GM21576 (cell line): ENCODE data around the gene PADI1.
"Not testable (repeated sequence)": the region's sequence is repeated elsewhere in the genome, so short reads cannot be mapped to it uniquely, and the experiment has no call there.

Source experiments
- ATAC-seq: cut with Tn5 transposase; IDR thresholded peaks from one replicate; pipeline ENCODE4 v1.9.1; 2021; ENCODE audit warnings: mild to moderate bottlenecking, moderate library complexity; ENCODE audit not compliant: unreplicated experiment

The PADI1 gene

DNA sequence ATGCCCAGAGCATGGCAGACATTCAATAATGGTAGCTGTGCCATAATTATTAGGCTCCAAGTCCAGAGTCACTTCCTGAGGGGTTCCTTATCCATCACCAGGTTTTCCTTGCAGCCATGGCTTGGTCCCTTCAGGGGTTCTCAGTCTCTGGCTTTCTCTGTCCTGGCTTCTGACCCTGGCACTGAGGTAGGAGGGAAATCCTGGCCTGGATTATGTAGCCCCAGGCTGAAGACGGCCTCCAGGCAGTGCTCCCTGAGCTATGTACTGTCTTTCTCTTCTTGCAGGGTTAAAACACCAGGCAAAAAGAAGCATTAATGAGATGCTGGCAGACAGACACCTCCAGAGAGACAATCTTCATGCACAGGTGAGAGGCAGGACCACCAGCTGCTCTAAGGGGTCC, 34.5 kb downstream of the PADI1 start:
- no peak for ATAC-seq

DNA sequence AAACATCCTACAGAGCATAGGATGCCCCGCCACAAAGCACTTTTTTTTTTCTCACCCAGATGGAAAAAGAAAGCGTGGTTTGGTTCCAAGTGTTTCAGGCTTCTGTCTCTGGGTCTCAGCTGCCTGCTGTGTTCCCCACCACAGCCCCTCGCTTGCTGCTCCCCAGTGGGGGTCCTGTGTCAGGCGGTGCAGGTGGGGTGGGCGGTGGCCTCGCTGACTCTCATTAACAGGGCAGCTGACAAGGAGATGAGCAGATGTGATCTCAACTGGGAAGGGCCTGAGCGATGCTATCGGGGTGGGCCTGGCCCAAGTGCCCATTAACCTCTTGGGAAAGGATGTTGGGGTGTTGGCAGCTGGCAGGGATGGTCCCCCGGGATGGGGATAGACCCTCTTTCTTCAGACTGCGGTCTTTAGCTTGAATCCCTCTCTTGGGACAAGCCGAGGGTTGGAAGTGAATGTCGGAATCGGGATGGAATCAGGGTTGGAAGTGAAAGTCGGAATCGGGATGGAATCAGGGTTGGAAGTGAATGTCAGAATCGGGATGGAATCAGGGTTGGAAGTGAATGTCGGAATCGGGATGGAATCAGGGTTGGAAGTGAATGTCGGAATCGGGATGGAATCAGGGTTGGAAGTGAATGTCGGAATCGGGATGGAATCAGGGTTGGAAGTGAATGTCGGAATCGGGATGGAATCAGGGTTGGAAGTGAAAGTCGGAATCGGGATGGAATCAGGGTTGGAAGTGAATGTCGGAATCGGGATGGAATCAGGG, 36.3 kb downstream of the PADI1 start:
- not testable (repeated sequence) for ATAC-seq

DNA sequence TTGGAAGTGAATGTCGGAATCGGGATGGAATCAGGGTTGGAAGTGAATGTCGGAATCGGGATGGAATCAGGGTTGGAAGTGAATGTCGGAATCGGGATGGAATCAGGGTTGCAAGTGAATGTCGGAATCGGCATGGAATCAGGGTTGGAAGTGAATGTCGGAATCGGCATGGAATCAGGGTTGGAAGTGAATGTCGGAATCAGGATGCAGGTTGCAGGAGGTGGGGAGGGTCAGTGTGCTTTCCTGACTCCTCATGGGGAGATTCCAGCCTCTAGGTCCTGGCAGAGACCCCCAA, 36.8 kb downstream of the PADI1 start:
- not testable (repeated sequence) for ATAC-seq

DNA sequence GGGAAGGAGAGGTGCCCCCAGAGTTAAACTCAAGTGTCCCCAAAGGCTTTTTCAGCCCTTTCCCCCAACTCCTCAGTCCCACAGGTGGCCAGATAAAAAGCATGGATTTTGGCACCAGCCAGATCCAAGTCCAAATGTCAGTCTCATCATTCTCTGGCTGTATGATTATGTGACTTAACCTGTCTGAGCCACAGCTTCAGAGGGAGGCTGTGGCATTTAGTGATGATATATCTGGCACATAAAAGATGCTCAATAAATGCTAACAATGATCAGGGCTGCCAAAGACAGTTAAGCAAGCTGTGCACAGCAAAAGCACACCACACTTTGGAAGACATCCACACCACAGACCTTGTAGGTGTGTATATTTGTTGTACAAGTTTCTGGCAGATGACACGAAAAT, 38.3 kb downstream of the PADI1 start:
- ATAC-seq, result no peak

DNA sequence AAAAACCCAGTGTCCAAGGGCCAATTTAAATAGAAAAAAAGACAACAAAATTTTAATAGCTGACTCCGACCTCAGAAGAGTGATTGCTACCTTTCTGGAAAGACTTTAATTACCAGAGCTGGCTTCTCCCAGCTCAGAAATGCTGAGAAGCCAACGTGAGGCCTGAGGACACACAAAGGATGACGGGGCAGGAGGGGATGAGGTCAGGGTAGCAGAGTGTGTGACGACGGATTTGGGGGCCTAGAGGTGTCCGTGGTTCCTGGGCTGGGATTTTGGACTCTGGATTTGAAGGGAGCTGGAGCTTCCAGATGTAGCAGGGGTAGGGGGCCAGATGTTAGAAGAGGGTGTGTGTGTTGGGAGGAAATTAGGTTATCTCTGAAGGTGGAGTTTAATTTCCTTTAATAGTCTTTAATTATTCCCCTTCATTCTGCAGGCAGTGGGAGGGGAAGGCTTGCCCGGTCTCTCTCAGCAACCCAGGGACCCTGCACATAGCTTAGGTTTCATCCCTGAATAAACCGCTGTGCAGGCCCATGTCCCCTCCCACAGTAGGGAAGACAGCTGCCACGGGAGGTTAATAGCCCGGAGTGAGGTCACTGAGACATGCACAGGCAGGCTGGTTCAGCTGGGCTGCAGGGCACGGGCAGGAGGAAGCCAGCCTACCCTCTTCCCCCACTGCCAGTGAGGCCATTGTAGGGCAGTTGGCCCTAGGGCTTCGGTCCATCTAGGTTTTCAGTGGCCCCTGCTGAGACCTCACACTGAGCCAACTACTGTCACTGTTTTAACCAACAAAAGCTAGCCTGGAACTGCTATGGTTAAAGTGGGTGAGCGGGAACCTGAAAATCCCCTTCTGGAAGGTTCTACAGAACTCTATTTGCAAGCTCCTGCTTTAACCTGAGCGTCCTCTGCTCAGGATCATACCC, 40.2 kb downstream of the PADI1 start:
- ATAC-seq, result no peak

DNA sequence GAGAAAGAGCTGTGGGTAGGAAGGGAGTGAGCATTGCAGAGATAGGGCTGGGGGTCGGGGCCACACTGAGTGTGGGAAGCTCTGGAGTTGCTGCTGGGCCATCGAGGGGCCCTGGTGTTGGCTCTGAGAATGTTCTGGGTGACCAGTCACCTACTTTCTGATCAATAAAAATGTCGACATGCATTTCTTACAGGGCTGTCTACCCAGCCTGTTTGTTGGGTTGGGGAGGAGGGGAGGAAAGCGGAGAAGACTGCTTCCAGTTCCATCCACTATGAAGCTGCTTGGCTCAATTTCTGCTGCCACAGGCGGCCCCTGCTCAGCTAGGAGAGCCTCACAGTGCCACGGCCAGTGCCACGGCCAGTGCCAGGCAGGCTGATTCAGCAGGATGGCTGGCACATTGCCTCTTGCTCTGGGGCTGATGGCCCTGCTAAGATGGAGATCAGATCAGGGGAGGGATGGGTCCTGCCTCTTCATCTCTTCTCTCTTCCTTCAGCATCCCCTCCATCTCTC, 40.9 kb downstream of the PADI1 start:
- ATAC-seq, result no peak

DNA sequence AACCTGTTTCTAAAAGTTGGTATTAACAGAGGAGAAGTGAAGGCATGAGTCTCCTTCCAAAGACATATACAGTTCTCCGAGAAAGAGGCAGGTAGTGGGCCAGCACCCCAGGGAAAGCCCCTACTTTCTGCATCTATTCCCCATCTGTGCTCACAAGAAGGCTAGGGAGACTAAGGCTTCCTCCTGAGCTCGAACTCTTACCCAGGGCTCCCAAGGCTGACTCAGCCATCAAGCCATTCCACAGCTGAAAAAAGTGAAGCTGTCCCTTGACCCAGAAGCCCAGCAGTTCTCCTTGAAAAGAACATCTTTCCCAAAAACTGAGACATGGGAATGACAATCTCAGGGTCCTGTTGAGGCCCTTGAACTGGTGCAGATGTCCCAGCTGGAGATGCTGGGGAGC, 42.0 kb downstream of the PADI1 start:
- no peak for ATAC-seq

DNA sequence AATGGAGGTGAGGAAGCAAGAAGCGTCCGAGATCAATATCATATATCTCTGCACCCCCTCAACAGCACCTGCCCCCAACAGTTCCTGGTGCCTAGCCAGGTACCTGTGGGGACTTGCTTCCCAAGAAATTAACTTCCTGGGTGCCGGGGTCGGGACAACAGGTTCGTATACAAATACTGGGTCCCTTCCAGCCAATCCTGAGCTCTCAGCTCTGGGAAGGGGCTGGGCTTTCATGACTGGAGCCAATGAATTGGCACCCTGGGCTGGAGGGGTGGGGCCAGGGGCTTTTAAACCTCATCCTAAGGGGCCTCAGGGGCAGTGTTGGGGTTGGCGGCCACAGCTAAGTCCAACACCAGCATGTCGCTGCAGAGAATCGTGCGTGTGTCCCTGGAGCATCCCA, 43.9 kb downstream of the PADI1 start, which contains the start of gene PADI3:
TSS of gene PADI3 (plus strand) at position 318 of the 400 bp plus-strand sequence. CDS start at position 358, 40 bp downstream.
- ATAC-seq, result no peak

DNA sequence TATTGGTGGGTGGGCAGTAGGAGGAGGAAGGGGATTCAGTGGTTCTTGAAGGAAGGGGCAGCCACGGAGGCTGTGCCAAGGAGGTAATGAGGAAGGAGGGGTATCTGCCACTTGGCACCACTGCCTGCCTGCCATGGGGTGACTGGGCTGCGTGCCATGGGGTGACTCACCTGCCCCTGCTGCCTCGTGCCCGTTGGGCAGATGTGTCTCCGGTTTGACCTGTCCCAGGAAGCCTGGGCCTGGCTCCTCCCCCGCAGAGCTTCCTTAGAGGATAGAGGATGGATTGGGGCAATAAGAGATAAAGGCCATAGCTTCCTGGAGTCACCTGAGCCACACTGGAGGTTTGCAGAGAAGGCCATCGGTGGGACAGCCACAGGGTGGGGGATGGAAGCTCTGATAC, 45.7 kb downstream of the PADI1 start:
- no peak for ATAC-seq

DNA sequence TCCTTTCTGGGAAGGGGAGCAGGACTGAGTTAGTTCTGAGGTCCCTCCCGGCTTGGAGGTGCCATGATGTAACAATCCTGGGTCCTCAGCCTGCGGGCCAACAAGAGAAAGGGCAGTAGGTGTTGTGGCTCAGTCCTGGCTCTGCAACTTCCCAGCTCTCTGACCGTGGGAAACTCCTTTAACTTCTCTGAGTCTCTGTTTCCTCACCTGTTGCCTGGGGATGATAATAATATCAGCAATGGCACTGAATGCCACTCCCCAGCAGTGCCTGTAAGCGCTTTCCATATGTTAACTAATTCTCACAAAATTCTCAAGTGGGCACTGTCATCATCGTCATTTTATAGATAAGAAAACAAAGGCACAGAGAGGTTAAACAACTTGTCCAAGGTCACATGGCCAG, 46.3 kb downstream of the PADI1 start:
- ATAC-seq, result no peak

DNA sequence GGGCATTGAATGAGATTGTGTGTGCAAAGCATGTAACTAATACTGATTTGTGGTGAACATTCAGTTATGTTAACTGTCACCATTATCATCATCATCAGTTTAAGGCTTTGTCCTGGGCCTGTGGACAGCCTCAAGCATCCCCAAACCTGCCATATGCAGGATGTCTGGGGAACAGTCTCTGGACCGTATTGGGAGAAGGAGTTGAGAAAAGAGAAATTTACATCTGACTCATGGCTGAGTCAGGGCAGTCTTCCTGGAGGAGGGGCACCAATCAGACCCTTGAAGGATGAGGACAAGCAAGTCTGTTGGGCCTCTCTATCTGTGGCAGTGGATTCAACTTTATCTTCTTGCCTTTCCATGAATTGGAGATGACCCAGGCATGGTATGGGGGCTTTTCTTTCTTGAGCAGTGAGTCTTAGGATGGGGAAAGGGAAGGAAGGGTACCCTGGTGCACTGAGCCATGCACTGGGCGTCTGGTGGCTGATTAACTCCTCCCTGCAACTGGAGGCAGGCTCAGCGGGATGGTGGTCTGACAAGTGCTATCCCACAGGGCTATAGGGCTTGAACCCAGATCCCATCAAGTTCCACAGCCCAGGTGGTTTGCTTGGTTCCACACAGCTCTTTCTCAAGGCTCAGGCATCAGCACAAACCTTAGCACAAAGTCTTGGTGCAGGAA, 46.9 kb downstream of the PADI1 start:
- no peak for ATAC-seq

DNA sequence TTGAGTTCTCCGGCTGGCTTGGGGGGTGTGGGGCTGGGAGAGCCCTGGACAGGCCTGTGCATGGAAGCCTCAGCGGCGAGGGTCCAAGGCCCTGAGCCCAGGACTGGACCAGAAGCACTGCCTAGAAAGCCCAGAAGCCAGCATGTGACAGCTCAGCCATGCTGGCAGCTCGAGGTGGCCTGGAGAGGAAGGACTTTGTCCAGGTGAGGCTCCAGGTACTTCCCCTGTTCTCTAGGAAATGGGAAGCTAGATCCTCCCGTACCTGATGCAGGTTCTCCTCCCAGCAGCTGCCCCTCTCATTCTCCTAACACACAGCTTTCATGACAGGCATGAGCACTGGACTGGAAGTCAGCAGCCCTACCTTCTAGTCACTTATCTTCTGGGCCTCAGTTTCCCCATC, 50.4 kb downstream of the PADI1 start:
- no peak for ATAC-seq

DNA sequence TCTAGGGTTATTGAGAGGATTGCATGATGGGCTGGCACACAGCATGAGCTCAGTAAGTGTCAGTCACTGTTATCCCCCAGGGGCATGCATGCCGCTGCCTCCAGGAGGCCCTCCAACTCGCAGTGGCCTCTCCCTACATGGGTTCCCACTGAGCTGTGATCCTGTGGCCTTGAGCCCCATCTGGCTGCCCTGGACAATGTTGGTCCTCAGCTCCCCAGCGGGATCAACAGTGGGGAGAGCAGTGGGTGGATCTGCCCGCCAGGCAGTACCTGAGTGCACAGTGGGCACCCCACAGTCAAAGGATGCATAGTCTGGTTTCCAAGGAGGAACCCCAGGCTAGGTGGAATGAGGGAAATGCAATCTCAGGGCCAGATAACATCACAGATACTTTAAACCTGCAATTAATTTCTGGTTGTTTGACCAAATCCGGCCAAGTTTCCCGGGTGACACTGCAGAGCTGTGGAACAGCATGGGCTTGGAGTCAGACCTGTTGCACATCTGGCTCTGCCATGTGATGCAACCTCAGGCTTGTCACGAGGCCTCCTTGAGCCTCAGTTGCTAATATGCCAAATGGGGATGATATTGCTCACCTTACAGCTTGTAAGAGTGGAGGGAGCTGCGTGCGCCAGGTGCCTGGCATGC, 53.3 kb downstream of the PADI1 start:
- ATAC-seq, result no peak

DNA sequence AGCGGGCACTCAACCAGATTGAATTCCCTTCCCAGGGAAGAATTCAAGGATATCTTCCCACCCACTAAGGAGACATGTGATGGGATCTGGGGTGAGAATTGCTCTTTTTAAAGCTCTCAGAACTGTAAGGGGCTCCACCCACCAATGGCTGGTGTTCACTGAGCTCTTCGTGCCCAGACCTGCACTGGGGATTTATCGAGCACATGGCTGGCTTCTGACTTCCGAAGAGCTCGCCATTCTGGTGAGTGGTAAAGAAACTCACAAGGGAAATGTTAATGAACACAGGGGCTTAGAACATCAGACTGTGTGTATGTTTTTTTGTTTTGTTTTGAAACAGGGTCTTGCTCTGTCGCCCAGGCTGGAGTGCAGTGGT, 53.8 kb downstream of the PADI1 start:
- ATAC-seq, result no peak

DNA sequence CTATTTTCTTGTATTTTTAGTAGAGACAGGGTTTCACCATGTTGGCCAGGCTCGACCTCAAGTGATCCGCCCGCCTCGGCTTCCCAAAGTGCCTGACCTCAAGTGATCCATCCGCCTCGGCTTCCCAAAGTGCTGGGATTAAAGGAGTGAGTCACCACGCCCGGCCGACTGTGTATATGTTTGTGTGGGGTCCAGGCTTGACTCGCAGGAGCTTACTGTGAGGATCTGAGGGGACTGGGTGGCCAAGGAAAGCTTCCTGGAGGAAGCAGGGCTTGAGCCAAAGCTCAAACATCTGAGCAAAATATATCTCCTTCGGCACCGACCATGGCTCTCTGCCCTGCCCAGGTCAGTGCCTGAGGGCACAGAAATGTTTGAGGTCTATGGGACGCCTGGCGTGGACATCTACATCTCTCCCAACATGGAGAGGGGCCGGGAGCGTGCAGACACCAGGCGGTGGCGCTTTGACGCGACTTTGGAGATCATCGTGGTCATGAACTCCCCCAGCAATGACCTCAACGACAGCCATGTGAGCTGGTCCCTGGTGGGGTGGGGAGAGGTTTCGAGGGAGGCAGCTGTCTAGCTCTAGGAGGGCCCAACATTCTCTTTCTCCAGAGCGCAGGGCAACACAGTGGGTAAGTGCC, 54.4 kb downstream of the PADI1 start:
- ATAC-seq, result no peak

DNA sequence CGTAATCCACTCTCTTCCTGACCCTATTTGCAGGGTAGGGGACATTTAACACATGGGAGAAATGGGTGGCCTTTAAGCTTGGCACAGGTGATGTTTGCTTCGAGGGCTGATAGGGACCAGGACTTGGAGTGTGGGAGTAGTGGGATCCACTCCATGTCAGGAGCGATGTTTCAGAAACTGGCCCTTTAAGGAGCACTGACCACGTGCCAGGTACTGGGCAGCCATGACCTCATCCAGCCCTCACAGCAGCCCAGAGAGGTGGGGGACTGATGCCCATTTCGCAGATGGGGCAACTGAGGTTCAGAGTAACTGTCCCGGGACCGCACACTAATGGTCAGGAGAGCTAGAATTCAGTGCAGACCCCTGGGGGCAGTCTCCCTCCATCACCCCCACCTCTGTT, 55.3 kb downstream of the PADI1 start:
- no peak for ATAC-seq

DNA sequence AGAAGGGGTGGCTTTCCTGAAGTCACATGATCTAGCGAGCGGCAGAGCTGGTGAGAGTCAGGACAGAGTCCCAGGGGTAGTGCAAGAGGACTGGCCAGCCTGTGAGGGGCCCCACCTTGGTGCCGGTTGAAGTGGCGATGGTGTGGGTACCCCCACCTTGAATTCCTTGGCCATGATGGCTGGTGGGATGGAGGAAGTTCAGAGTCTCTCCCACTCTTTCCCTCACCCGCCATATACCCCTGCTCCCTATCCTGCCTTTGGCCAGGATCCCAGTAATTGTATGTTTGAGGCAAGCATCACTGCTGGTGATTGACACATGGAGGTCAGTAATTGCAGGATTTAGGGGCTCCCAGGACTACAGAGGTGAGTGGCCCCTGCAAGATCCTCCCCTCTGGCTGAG, 55.8 kb downstream of the PADI1 start:
- ATAC-seq, result no peak

DNA sequence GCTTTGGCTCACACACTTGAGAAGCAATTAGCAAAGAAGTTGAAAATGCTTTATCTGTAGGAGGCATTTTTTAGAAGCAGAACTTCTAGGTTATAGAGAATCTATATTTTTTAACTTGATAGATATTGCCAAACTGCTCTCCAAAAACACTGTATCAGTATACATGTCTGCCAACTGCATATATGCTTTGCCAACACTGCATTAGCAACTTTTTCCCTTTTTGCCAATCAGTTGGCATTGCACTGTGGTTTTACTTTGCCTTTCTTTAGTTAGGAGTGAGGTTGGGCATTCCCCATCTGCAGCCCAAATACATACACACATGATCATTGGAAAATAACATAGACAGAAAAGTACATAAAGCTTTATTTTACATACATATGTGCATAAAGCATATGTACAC, 59.0 kb downstream of the PADI1 start:
- no peak for ATAC-seq

DNA sequence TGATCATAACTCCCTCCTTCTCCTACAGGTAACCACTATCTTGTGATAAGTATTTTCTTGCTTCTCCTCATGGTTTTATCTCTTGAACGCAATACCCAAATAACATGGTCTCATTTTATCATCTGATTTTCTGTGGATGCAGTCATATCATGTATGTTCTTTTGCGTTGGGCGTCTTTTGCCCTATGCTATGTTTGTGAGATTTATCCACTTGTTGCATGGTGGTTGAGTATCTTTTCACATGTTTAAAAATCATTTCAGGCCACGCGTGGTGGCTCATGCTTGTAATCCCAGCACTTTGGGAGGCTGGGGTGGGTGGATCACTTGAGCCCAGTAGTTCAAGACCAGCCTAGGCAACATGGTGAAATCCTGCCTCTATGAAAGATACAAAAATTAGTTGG, 59.5 kb downstream of the PADI1 start:
- ATAC-seq, result no peak

DNA sequence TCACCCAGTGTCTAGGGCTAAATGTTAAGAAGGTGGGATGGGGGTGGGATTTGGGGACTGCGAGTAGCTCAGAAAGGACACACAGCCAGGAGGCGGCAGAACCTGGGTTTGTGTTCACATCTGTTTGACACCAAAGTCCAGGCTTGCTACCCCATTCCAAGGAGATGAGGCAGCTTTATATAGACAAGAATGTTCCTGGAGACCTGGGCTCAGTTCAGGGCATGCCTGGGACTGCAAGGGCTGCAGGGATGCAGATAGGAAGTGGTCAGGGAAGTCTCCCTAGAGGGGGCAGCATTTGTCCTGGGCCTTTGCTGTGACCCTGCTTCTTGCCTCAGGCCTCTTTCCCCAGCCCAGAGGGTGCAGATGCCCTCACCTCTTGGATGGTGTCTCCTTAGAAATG, 60.2 kb downstream of the PADI1 start:
- no peak for ATAC-seq

DNA sequence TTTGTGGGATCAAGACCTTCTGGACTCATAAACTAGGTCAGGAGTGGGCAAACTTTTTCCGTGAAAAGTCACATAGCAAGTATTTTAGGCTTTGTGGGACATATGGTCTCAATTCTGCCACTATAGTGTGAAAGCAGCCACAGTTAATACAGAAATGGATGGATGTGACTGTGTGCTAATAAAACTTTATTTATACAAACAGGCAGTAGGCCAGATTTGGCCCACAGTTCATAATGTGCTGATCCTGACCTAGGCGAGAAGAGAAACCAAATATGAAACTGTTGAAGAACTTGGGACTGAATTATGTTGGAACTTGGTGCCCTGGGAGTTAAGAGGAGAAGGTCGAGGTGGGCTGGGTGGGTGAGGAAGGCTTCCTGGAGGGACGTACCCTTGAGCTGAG, 61.0 kb downstream of the PADI1 start:
- ATAC-seq, result no peak
